Measurements from ENCODE around the gene TMEM151A.
"Not testable (repeated sequence)": the region's sequence is repeated elsewhere in the genome, so short reads cannot be mapped to it uniquely, and the experiment has no call there.

DNA sequence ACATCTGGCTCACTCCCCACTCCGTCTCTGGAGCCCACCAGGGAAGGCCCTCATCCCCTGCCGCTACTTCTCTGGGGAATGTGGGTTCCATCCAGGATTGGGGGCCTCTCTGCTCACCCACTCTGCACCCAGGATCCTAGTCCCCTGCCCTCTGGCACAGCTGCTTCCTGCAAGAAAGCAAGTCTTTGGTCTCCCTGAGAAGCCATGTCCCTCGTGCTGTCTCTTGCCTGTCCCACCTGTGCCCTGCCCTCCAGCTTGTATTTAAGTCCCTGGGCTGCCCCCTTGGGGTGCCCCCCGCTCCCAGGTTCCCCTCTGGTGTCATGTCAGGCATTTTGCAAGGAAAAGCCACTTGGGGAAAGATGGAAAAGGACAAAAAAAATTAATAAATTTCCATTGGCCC is 14.6 kb upstream of the TMEM151A start:
- not testable (repeated sequence) for TF ChIP-seq EZH2phosphoT487 (IDR thresholded peaks at IDR 0.05; ENCODE audit: unreplicated experiment); POLR2AphosphoS5 (IDR thresholded peaks at IDR 0.05; ENCODE audit: low read depth); JUNB (IDR thresholded peaks at IDR 0.05; ENCODE audit: unreplicated experiment); EZH2 (IDR thresholded peaks at IDR 0.05; ENCODE audit: low read depth, unreplicated experiment); CREB1 (CRISPR knock-in tag; IDR thresholded peaks at IDR 0.05; ENCODE audit: low read depth); NANOG (IDR thresholded peaks at IDR 0.05; ENCODE audit: borderline replicate concordance); ZNF331 (CRISPR knock-in tag; IDR thresholded peaks at IDR 0.05; ENCODE audit: low read depth); ZNF114 (CRISPR knock-in tag; IDR thresholded peaks at IDR 0.05); STAT1 (IDR thresholded peaks at IDR 0.05; ENCODE audit: unreplicated experiment)
- TF ChIP-seq, protein P1, sequence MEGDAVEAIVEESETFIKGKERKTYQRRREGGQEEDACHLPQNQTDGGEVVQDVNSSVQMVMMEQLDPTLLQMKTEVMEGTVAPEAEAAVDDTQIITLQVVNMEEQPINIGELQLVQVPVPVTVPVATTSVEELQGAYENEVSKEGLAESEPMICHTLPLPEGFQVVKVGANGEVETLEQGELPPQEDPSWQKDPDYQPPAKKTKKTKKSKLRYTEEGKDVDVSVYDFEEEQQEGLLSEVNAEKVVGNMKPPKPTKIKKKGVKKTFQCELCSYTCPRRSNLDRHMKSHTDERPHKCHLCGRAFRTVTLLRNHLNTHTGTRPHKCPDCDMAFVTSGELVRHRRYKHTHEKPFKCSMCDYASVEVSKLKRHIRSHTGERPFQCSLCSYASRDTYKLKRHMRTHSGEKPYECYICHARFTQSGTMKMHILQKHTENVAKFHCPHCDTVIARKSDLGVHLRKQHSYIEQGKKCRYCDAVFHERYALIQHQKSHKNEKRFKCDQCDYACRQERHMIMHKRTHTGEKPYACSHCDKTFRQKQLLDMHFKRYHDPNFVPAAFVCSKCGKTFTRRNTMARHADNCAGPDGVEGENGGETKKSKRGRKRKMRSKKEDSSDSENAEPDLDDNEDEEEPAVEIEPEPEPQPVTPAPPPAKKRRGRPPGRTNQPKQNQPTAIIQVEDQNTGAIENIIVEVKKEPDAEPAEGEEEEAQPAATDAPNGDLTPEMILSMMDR (conservative IDR thresholded peaks at IDR 0.05; ENCODE audit: low read depth in 2 of 2), result not testable (repeated sequence)
- TF ChIP-seq, protein P2, sequence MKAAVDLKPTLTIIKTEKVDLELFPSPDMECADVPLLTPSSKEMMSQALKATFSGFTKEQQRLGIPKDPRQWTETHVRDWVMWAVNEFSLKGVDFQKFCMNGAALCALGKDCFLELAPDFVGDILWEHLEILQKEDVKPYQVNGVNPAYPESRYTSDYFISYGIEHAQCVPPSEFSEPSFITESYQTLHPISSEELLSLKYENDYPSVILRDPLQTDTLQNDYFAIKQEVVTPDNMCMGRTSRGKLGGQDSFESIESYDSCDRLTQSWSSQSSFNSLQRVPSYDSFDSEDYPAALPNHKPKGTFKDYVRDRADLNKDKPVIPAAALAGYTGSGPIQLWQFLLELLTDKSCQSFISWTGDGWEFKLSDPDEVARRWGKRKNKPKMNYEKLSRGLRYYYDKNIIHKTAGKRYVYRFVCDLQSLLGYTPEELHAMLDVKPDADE (IDR thresholded peaks at IDR 0.05), result not testable (repeated sequence)
- TF ChIP-seq, protein P3, sequence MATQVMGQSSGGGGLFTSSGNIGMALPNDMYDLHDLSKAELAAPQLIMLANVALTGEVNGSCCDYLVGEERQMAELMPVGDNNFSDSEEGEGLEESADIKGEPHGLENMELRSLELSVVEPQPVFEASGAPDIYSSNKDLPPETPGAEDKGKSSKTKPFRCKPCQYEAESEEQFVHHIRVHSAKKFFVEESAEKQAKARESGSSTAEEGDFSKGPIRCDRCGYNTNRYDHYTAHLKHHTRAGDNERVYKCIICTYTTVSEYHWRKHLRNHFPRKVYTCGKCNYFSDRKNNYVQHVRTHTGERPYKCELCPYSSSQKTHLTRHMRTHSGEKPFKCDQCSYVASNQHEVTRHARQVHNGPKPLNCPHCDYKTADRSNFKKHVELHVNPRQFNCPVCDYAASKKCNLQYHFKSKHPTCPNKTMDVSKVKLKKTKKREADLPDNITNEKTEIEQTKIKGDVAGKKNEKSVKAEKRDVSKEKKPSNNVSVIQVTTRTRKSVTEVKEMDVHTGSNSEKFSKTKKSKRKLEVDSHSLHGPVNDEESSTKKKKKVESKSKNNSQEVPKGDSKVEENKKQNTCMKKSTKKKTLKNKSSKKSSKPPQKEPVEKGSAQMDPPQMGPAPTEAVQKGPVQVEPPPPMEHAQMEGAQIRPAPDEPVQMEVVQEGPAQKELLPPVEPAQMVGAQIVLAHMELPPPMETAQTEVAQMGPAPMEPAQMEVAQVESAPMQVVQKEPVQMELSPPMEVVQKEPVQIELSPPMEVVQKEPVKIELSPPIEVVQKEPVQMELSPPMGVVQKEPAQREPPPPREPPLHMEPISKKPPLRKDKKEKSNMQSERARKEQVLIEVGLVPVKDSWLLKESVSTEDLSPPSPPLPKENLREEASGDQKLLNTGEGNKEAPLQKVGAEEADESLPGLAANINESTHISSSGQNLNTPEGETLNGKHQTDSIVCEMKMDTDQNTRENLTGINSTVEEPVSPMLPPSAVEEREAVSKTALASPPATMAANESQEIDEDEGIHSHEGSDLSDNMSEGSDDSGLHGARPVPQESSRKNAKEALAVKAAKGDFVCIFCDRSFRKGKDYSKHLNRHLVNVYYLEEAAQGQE (IDR thresholded peaks at IDR 0.05; ENCODE audit: unreplicated experiment), result not testable (repeated sequence)
